Testis (tissue), 2 donors: ENCODE results near the gene C19orf85.

ENCODE experiments used
- POLR2A ChIP-seq: fragments of 450-650 bp; IDR thresholded peaks from one replicate; pipeline ENCODE4 v1.6.1; 2017; ENCODE audit warnings: antibody characterized with exemption, mild to moderate bottlenecking, moderate library complexity
- TF ChIP-seq, protein P1 (sequence below), 3 experiments: fragments of 450-650 bp in 2 of 3; fragments of 200-600 bp in 1 of 3; sonication (generic) in 1 of 3; IDR thresholded peaks; one replicate each; pipeline ENCODE4 v1.5.1; 2016 to 2019; ENCODE audit warnings: antibody characterized with exemption in 3 of 3, mild to moderate bottlenecking in 2 of 3, moderate library complexity in 1 of 3

GRCh38 chr19:55486971-55487923 is 22.7 kb upstream of the C19orf85 start:
- TF ChIP-seq, protein P1, sequence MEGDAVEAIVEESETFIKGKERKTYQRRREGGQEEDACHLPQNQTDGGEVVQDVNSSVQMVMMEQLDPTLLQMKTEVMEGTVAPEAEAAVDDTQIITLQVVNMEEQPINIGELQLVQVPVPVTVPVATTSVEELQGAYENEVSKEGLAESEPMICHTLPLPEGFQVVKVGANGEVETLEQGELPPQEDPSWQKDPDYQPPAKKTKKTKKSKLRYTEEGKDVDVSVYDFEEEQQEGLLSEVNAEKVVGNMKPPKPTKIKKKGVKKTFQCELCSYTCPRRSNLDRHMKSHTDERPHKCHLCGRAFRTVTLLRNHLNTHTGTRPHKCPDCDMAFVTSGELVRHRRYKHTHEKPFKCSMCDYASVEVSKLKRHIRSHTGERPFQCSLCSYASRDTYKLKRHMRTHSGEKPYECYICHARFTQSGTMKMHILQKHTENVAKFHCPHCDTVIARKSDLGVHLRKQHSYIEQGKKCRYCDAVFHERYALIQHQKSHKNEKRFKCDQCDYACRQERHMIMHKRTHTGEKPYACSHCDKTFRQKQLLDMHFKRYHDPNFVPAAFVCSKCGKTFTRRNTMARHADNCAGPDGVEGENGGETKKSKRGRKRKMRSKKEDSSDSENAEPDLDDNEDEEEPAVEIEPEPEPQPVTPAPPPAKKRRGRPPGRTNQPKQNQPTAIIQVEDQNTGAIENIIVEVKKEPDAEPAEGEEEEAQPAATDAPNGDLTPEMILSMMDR (IDR thresholded peaks at IDR 0.05) = no peak
- no peak for TF ChIP-seq POLR2A
